BJ (cell line): Measurements from ENCODE around the gene ADIPOR1. TPM values are rescaled to one million over a fixed set of nuclear protein-coding genes. Genes with fewer than 3 reads are reported as not detected.

ENCODE experiments used
- CTCF ChIA-PET: fragments of 350-600 bp; formaldehyde crosslinking; extraction: SDS; loops from one replicate; lab custom pipeline; 2021; ENCODE audit warnings: antibody characterized with exemption, inconsistent platforms; lab: Yijun Ruan, JAX
- POLR2A ChIA-PET: fragments of 300-600 bp; sonication (Branson Sonifier 250); formaldehyde crosslinking; extraction: SDS; loops from one replicate; lab custom pipeline; 2021; ENCODE audit warnings: antibody characterized with exemption; lab: Charles Lee
- DNase-seq: peaks from one replicate; pipeline ENCODE4 v3.0.0-alpha.2; 2011; ENCODE audit warnings: low read depth
- H3K27me3 ChIP-seq: 2 replicates; pipeline ENCODE4 v1.6.0; 2011; ENCODE audit warnings: low read length; ENCODE audit not compliant: control insufficient read depth, insufficient read depth
- H3K36me3 ChIP-seq: 2 replicates; pipeline ENCODE4 v1.5.1; 2011; ENCODE audit warnings: low read length; ENCODE audit not compliant: control insufficient read depth, insufficient read depth
- H3K4me3 ChIP-seq: 2 replicates; pipeline ENCODE4 v1.5.1; 2011; ENCODE audit warnings: low read depth, mild to moderate bottlenecking, control low read depth, low read length
- polyA plus RNA-seq: library from polyadenylated mRNA; depleted of rRNA; stranded (reverse); fragments of >200 nt; gene quantifications from 2 replicates; pipeline ENCODE4 v1.2.3, GENCODE V29; 2011
- TF ChIP-seq, protein P1 (sequence below): IDR thresholded peaks from 2 replicates; pipeline ENCODE4 v1.5.1; 2011; ENCODE audit warnings: low read depth, mild to moderate bottlenecking, control low read depth, inconsistent platforms, low read length, moderate library complexity; ENCODE audit not compliant: insufficient read depth

ADIPOR1 gene
- polyA plus RNA-seq, 1 experiment, result 199 TPM

DNA sequence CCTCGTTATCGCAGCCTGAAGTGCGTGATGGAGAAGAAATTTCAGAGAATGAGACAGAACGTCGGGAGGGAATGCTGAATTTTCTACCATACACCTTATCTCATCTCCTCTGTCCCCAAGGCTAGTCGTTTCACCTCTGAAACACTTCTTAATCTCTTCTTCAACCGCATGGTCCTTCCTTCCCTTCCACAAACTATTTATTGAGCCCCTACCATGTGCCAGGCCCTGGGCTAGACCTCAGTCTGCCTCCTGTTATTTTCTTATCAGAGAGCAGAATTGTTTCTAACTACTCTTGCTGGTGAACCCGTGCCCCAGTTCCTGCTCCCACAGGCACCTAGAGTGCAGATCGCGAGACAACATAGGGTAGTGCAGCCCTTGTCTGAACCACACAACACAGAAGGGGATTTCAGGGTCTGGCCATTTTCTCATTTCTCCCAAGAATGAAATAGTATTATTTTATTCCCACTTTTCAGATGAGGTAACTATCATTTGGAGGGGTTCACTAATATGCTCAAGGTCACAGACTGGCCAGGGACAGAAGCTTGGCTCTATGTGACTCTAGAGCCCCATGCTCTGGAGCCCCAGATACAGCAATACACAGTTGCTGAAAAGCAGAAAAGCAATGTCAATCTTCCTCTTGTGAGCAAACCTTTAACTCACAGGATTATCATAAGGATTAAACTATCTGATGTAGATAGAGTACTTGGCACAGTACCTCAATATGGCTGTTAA is 598 bp upstream of the ADIPOR1 start:
- TF ChIP-seq, protein P1, sequence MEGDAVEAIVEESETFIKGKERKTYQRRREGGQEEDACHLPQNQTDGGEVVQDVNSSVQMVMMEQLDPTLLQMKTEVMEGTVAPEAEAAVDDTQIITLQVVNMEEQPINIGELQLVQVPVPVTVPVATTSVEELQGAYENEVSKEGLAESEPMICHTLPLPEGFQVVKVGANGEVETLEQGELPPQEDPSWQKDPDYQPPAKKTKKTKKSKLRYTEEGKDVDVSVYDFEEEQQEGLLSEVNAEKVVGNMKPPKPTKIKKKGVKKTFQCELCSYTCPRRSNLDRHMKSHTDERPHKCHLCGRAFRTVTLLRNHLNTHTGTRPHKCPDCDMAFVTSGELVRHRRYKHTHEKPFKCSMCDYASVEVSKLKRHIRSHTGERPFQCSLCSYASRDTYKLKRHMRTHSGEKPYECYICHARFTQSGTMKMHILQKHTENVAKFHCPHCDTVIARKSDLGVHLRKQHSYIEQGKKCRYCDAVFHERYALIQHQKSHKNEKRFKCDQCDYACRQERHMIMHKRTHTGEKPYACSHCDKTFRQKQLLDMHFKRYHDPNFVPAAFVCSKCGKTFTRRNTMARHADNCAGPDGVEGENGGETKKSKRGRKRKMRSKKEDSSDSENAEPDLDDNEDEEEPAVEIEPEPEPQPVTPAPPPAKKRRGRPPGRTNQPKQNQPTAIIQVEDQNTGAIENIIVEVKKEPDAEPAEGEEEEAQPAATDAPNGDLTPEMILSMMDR, result no peak
- ChIA-PET POLR2A (no interaction called here), CTCF (interaction anchor here (1.2 kb wide), 1 partner anchor 9 kb away, joined by 8 read pairs; no protein-coding TSS in a partner anchor)
- no peak for DNase-seq
- peaks cover 5% of the 10 kb centered on the region for H3K36me3 ChIP-seq
- H3K27me3 ChIP-seq, result no peaks in the 10 kb centered on the region
- peak overlapping the region; percentile 71 for H3K4me3 ChIP-seq

DNA sequence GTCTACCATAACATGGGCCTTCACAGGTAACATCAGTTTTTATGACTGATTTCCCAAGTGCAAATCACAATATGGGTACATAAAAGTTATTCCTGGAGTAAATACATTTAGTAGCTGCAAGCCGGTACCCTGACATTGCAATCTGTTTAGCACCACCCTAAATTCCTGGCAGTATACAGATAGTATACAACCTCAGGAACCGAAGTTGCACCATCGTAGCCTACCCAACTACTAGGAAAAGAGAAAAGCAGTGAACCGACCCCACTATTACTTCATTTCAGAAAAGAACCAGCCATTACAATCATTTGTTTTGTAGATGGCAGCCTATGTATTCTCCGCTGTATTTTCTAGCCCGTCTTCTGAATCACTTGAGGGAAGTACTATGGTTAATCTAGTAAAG is 1.1 kb downstream of the ADIPOR1 start:
- no peak for DNase-seq
- TF ChIP-seq, protein P1, result no peak
- H3K27me3 ChIP-seq, result no peaks in the 10 kb centered on the region
- H3K4me3 ChIP-seq, result peak overlapping the region; percentile 71
- ChIA-PET POLR2A (no interaction called here), CTCF (no interaction called here)
- peaks cover 2% of the 10 kb centered on the region for H3K36me3 ChIP-seq

DNA sequence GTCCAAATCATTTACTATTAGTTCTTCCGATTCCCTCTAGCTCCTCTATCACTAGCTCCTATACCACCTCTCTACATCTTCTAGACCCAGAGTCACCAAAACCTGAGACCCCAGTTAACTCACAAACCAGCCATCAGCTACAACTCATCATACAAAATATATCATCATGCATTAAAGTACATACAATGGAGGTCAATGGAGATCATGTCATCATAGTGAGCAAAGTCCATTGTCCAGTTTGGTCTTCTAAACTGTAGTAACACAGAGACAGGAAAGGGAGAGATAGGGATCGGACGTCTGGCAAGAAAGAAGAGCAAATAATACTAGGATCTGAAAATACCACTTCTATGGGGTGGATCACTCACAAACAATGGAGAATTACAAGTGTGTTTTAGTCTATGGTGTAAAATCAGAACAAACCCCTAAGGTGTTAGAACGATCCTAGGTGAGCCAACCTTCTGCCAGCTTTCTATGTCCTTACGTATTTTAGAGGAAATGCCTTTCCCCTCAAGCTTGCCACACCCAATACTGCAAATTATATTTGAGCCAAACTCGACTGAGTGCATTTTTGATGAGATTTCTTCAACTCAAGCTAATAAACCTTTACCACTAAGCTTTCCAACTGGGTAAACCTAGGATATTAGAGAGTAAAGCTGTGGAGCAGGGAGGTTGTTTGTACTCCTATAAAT is 3.9 kb downstream of the ADIPOR1 start:
- DNase-seq, result no peak
- Histone ChIP-seq H3K36me3 (peaks cover 2% of the 10 kb centered on the region), H3K27me3 (no peaks in the 10 kb centered on the region), H3K4me3 (no peak overlapping the region)
- CTCF ChIA-PET, result interaction anchor here (0.7 to 1.1 kb wide), 2 partner anchors 40 to 58 kb away, joined by 3 to 8 read pairs; no protein-coding TSS in a partner anchor
- POLR2A ChIA-PET, result no interaction called here
- TF ChIP-seq, protein P1, result no peak

DNA sequence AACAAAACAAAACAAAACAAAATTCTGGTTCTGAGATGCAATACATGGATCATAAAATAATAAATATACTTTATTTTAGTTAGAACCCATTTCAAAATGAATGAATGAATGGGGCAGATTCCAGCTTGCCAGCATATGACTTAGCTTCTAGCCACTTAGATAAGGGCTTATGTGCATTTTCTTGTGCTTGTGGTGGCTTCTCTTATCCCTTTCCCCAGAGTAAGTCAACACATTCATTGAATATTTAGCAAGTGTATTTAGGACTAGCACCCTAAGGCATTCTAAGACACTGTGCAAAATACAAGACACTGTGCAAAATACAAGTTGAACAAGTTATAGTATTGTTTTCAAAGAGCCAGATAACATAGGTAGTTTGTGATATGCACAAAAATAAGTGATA is 4.7 kb downstream of the ADIPOR1 start:
- POLR2A ChIA-PET, result no interaction called here
- no peak overlapping the region for H3K4me3 ChIP-seq
- DNase-seq, result no peak
- CTCF ChIA-PET, result interaction anchor here (1.0 kb wide), 1 partner anchor 15 kb away, joined by 3 read pairs; no protein-coding TSS in a partner anchor
- H3K36me3 ChIP-seq, result peaks cover 2% of the 10 kb centered on the region
- H3K27me3 ChIP-seq, result no peaks in the 10 kb centered on the region
- TF ChIP-seq, protein P1, result no peak

DNA sequence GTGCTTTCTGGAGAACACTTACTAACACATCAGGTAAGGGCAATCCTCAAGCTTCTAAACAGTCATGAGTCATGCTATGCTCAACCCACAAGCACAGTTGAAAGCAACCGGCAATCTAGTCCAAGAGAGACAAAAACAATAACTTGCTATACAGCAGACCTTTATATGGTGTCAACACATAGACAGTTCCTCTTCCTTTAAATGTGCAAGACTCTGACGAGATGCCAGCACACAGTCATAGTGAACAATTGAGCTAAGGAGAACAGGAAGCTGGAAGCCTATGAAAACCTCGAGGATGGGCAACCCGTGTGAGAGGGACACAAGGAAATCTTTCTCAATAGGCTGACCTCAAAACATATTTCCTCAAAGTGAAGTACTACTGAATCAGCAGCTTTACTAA is 5.3 kb downstream of the ADIPOR1 start:
- H3K36me3 ChIP-seq, result peaks cover 5% of the 10 kb centered on the region
- POLR2A ChIA-PET, result interaction anchor here (0.6 kb wide), 1 partner anchor 228 kb away, joined by 11 read pairs; no protein-coding TSS in a partner anchor
- no peak for DNase-seq
- CTCF ChIA-PET, result interaction anchor here (1.0 kb wide), 1 partner anchor 15 kb away, joined by 3 read pairs; no protein-coding TSS in a partner anchor
- H3K27me3 ChIP-seq, result no peaks in the 10 kb centered on the region
- TF ChIP-seq, protein P1, result no peak
- no peak overlapping the region for H3K4me3 ChIP-seq
